Epithelial cell of esophagus (primary cell): ENCODE results near the gene MYO15B.
"Not testable (repeated sequence)": the region's sequence is repeated elsewhere in the genome, so short reads cannot be mapped to it uniquely, and the experiment has no call there.

Experiments
- DNase-seq: peaks from one replicate; pipeline ENCODE4 v3.0.0; 2010; ENCODE audit warnings: low read depth
- H3K4me3 ChIP-seq: 2 replicates; pipeline ENCODE4 v1.5.1; 2011; ENCODE audit warnings: mild to moderate bottlenecking, low read length, control low read depth
- TF ChIP-seq, protein P1 (sequence below): IDR thresholded peaks from 2 replicates; pipeline ENCODE4 v1.5.1; 2011; ENCODE audit warnings: low read depth, mild to moderate bottlenecking, low read length, control low read depth, inconsistent platforms; ENCODE audit not compliant: insufficient read depth; ENCODE audit errors: missing control alignments

MYO15B gene

GRCh38 chr17:75589919-75590303, 2.3 kb downstream of the MYO15B start:
- DNase-seq = no peak
- TF ChIP-seq, protein P1, sequence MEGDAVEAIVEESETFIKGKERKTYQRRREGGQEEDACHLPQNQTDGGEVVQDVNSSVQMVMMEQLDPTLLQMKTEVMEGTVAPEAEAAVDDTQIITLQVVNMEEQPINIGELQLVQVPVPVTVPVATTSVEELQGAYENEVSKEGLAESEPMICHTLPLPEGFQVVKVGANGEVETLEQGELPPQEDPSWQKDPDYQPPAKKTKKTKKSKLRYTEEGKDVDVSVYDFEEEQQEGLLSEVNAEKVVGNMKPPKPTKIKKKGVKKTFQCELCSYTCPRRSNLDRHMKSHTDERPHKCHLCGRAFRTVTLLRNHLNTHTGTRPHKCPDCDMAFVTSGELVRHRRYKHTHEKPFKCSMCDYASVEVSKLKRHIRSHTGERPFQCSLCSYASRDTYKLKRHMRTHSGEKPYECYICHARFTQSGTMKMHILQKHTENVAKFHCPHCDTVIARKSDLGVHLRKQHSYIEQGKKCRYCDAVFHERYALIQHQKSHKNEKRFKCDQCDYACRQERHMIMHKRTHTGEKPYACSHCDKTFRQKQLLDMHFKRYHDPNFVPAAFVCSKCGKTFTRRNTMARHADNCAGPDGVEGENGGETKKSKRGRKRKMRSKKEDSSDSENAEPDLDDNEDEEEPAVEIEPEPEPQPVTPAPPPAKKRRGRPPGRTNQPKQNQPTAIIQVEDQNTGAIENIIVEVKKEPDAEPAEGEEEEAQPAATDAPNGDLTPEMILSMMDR = no peak
- no peak overlapping the region for H3K4me3 ChIP-seq

DNA sequence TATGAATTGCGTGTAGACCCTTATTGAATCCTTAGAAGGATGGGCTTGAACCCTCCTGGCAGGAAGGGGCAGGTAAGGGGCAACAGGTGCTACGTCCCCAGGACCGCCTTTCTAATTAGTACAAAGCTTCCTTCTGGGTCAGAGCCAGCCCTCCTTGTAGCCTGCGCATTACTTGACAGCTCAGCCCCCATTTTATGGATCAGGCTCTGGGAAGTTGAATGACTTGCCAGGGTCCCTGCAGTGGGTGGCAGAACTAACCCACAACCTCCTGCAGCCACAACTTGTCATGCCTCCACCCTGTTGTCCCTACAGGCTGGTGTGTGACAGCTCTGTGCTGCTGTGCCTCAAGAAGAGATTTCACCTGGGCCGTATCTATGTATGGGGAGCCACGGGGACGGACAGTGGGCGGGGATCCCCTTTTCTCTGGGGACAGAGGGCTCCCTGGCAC, 2.7 kb downstream of the MYO15B start:
- no peak for DNase-seq
- TF ChIP-seq, protein P1 = no peak
- H3K4me3 ChIP-seq = no peak overlapping the region

GRCh38 chr17:75590849-75591721, 3.5 kb downstream of the MYO15B start:
- no peak overlapping the region for H3K4me3 ChIP-seq
- DNase-seq = no peak
- TF ChIP-seq, protein P1 = no peak

DNA sequence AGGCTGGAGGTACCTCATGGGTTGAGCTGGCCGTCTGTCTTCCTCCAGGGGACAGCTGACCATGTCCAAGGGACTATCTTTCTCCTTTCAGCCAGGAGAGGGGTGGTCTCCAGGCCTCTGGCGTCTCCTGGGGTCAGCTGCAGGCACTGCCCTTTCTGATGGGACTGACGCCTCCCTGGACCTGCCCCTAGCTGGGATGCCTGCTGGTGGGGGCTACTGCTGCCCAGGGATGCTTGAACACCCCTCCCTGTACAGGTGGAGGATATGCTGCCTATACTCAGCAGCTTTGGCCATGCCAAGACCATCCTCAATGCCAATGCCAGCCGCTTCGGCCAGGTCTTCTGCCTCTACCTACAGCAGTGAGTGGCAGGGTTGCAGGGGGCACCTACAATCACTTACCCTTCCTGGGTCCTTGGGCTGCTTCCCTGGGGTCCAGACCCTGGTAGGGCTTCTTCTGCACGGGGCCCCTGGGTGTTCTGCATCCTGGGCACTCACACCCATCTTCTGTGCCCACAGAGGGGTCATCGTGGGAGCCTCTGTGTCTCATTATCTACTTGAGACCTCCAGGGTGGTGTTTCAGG, 4.2 kb downstream of the MYO15B start:
- H3K4me3 ChIP-seq = no peak overlapping the region
- no peak for DNase-seq
- TF ChIP-seq, protein P1 = no peak

DNA sequence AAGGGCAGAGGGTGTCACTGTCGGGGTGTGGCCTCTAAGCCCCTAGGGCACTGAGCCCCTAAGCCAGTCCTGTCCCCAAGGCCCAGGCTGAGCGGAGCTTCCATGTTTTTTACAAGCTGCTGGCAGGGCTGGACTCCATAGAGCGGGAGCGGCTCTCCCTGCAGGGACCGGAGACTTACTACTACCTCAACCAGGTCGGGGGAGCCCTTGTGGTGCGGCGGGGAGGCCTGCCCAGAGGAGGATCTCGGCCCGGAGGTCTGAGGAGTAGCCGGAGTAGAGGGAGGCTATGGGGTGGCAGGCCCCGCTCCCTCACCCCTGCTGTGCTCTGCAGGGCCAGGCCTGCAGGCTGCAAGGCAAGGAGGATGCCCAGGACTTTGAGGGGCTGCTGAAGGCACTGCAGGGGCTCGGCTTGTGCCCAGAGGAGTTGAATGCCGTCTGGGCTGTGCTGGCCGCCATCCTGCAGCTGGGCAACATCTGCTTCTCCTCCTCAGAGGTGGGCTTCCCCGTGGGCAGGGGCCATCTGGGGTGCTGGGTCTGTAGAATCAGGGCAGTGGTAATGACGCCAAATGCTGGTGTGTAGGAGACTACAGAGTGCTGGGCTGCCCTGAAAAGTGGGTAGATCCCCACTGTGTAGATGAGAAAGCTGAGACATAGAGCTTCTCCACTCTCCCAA, 4.9 kb downstream of the MYO15B start:
- H3K4me3 ChIP-seq = no peak overlapping the region
- TF ChIP-seq, protein P1 = no peak
- no peak for DNase-seq

GRCh38 chr17:75593430-75593829, 5.8 kb downstream of the MYO15B start:
- not testable (repeated sequence) for DNase-seq, H3K4me3 ChIP-seq
